Breast epithelium (tissue), 4 donors: Measurements from ENCODE around the gene NAA80. TPM values are rescaled to one million over a fixed set of nuclear protein-coding genes. Genes with fewer than 3 reads are reported as not detected.

Source experiments
- DNase-seq, 2 donors: peaks; one replicate each; pipeline ENCODE4 v3.0.0-alpha.2; 2019; ENCODE audit warnings: low spot score in 2 of 2
- H3K27ac ChIP-seq, 2 donors: fragments of 200-600 bp; sonication (generic) in 1 of 2; one replicate each; pipeline ENCODE4 v1.5.1; 2016 to 2019; ENCODE audit warnings: mild to moderate bottlenecking in 1 of 2
- H3K27me3 ChIP-seq, 2 donors: fragments of 200-600 bp; sonication (generic) in 1 of 2; one replicate each; pipeline versions ENCODE4 v1.5.1 to v1.6.0; 2017 to 2019; ENCODE audit warnings: control low read depth in 1 of 2, mild to moderate bottlenecking in 1 of 2
- H3K36me3 ChIP-seq: fragments of 200-600 bp; one replicate; pipeline ENCODE4 v1.5.1; 2019
- H3K4me1 ChIP-seq, 2 donors: fragments of 200-600 bp; sonication (generic); one replicate each; pipeline ENCODE4 v1.5.1; 2016 to 2019; ENCODE audit warnings: control low read depth in 1 of 2
- H3K4me3 ChIP-seq, 3 donors: fragments of 200-600 bp; sonication (generic); 1 replicate in 2 of 3; 2 replicates in 1 of 3; pipeline ENCODE4 v1.5.1; 2016 to 2019; ENCODE audit warnings: mild to moderate bottlenecking in 3 of 3, moderate library complexity in 2 of 3
- H3K9me3 ChIP-seq, 2 donors: fragments of 200-600 bp; sonication (generic) in 1 of 2; one replicate each; pipeline ENCODE4 v1.5.1; 2016 to 2019; ENCODE audit warnings: control low read depth in 1 of 2
- POLR2A ChIP-seq: fragments of 450-650 bp; IDR thresholded peaks from one replicate; pipeline ENCODE4 v1.6.1; 2016; ENCODE audit warnings: antibody characterized with exemption, mild to moderate bottlenecking, moderate library complexity
- POLR2AphosphoS5 ChIP-seq, 3 donors: sonication (generic); formaldehyde crosslinking; IDR thresholded peaks; one replicate each; pipeline ENCODE4 v1.6.1; 2017; ENCODE audit warnings: antibody characterized with exemption in 3 of 3
- intact Hi-C: fragments of 100-400 bp; cut with DNase I; formaldehyde crosslinking; loops from one replicate; pipeline ENCODE4 v1.15.1; 2023; ENCODE audit warnings: low total_unique reads
- total RNA-seq, 3 donors: library from RNA; depleted of rRNA; stranded (reverse); fragments of >200 nt; gene quantifications; one replicate each; pipeline ENCODE4 v1.1.0, GENCODE V29; 2016
- TF ChIP-seq, protein P1 (sequence below), 3 donors: fragments of 450-650 bp; IDR thresholded peaks; one replicate each; pipeline ENCODE4 v1.5.1; 2016 to 2017; ENCODE audit warnings: antibody characterized with exemption in 3 of 3, mild to moderate bottlenecking in 3 of 3, moderate library complexity in 3 of 3

NAA80 gene
- total RNA-seq, 3 donors from 2014 or later: 6.0 to 8.8 (median 8.5) TPM

GRCh38 chr3:50300681-50301254, 1.6 kb upstream of the NAA80 start:
- H3K4me1 ChIP-seq: peaks cover 5 to 11% of the 10 kb centered on the region in 2 donors
- TF ChIP-seq POLR2AphosphoS5 (IDR thresholded peaks at IDR 0.05): no peak
- TF ChIP-seq, protein P1, sequence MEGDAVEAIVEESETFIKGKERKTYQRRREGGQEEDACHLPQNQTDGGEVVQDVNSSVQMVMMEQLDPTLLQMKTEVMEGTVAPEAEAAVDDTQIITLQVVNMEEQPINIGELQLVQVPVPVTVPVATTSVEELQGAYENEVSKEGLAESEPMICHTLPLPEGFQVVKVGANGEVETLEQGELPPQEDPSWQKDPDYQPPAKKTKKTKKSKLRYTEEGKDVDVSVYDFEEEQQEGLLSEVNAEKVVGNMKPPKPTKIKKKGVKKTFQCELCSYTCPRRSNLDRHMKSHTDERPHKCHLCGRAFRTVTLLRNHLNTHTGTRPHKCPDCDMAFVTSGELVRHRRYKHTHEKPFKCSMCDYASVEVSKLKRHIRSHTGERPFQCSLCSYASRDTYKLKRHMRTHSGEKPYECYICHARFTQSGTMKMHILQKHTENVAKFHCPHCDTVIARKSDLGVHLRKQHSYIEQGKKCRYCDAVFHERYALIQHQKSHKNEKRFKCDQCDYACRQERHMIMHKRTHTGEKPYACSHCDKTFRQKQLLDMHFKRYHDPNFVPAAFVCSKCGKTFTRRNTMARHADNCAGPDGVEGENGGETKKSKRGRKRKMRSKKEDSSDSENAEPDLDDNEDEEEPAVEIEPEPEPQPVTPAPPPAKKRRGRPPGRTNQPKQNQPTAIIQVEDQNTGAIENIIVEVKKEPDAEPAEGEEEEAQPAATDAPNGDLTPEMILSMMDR (IDR thresholded peaks at IDR 0.05): no peak
- H3K36me3 ChIP-seq: no peaks in the 10 kb centered on the region
- no peak for DNase-seq
- H3K27ac ChIP-seq: peak overlapping the region; percentile 91 to 94
- intact Hi-C loops: no loop called here
- H3K9me3 ChIP-seq: no peaks in the 10 kb centered on the region
- peak overlapping the region in 1 of 3 donors; percentile 92 for H3K4me3 ChIP-seq
- H3K27me3 ChIP-seq: no peaks in the 10 kb centered on the region

DNA sequence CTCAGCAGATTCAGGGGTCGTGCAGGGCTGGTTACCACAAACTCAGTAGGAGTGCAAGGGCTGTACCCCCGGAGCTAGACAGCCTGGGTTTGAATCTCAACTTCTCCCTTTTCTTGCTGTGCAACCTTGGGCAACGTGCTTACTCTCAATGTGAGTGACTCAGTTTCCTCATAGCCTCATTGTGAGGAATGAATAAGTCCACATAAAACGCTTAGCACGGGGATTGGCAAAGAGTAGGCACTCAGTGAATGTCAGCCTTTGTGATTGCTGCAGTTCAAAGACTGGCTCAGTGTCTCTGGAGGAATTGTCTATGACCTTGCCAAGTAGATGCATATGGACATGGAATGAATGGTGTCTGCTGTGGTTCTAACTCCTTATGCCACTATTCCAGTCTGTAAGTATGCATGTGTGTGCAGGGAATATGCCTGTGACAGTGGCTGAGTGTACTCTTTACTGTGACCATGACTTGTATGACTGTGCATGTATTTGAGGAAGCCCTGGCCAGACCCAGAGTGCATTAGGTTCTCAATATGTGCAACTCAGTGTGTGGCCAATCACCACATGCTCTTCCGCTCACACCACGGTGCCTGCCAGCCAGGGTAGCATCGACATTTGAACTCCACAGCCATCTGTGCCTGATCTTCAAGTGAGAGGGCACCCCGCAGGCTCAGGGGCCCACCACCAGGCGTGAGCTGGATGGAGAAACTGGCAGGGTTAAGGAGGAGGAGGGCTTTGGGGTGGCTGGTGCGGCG, 900 bp upstream of the NAA80 start:
- no peaks in the 10 kb centered on the region for H3K27me3 ChIP-seq
- H3K27ac ChIP-seq: peak overlapping the region; percentile 91 to 94
- TF ChIP-seq POLR2AphosphoS5 (IDR thresholded peaks at IDR 0.05) (no peak), POLR2A (no peak)
- TF ChIP-seq, protein P1 (IDR thresholded peaks at IDR 0.05): no peak
- H3K4me1 ChIP-seq: peaks cover 5 to 11% of the 10 kb centered on the region in 2 donors
- H3K36me3 ChIP-seq: no peaks in the 10 kb centered on the region
- H3K4me3 ChIP-seq: peak overlapping the region; percentile 34 to 92 (median 62)
- no peak for DNase-seq
- intact Hi-C loops: loop anchor here (5.0 kb wide), 2 partner anchors 868 to 1037 kb away; no protein-coding TSS in a partner anchor
- H3K9me3 ChIP-seq: no peaks in the 10 kb centered on the region

DNA sequence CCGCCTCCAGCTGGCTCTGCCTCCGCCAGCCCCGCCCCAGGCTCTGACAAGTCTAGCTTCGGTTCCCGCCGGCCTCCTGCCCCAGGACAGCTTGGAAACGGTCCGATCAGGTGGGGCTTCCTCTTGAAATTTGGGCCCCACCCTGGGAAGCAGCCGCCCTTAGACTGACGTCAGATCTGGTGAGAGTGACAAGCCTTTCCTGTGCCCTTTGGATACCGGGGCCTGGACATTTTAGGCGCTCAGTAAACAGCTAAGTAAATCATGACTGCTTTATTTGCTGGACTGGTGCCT, 378 bp upstream of the NAA80 start:
- Histone ChIP-seq H3K36me3 (no peaks in the 10 kb centered on the region), H3K27me3 (no peaks in the 10 kb centered on the region), H3K4me3 (peak overlapping the region; percentile 34 to 92 (median 62)), H3K27ac (peak overlapping the region; percentile 91 to 94), H3K4me1 (peaks cover 5 to 11% of the 10 kb centered on the region in 2 donors), H3K9me3 (no peaks in the 10 kb centered on the region)
- no peak for DNase-seq
- TF ChIP-seq POLR2AphosphoS5 (IDR thresholded peaks at IDR 0.05) (peak in 2 of 3 donors; percentile 20 to 29), POLR2A (no peak)
- intact Hi-C loops: loop anchor here (5.0 kb wide), 2 partner anchors 867 to 1038 kb away; no protein-coding TSS in a partner anchor

DNA sequence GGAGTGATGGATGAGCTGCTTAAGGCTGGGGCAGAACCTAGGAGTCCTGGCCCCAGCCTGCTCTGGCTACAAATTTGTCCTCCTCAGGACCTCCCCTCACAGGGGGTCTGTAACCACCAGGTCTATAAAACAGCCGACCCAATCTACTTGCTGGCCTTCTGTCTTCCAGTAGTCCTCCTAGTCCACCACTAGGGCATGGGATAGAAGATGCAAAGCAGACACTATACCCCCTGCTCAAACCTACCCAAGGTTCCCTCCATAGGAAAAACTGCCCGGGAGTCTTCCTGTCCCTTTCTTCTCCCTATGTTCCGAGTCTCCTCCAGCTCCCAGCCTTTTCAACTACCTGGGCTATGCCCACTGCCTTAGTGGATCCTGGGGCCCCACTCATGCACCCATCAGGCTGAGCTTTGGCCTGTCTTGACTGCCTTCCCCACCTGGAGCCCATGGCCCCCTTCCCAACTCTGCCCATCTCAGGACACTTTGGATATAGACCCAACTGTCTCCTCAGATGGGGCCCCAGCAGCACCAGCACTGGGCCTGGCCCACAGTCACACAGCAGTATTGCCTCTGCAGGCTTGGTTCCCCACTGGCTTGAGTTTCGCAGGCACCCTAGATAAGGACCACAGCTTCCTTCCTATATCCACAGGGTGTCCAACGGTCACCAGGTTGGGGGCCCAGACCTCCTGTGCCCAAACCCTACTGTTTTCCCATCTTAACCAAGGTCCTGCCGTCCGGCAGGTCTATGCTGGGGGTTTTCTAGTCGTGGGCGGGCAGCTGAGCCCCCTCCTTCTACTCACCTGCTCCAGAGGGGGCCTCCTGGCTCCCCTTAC, 1.1 kb downstream of the NAA80 start:
- H3K27ac ChIP-seq: peak overlapping the region; percentile 91 to 94
- no peak for TF ChIP-seq POLR2AphosphoS5 (IDR thresholded peaks at IDR 0.05)
- TF ChIP-seq, protein P1 (IDR thresholded peaks at IDR 0.05): peak in 1 of 3 donors; percentile 11
- peaks cover 5 to 11% of the 10 kb centered on the region in 2 donors for H3K4me1 ChIP-seq
- DNase-seq: no peak
- intact Hi-C loops: loop anchor here (5.0 kb wide), 2 partner anchors 866 to 1039 kb away; no protein-coding TSS in a partner anchor
- H3K9me3 ChIP-seq: no peaks in the 10 kb centered on the region
- no peaks in the 10 kb centered on the region for H3K27me3 ChIP-seq
- H3K4me3 ChIP-seq: peak overlapping the region; percentile 62 to 92 (median 70)
- no peaks in the 10 kb centered on the region for H3K36me3 ChIP-seq

GRCh38 chr3:50297384-50297775, 1.8 kb downstream of the NAA80 start:
- Histone ChIP-seq H3K9me3 (no peaks in the 10 kb centered on the region), H3K36me3 (no peaks in the 10 kb centered on the region), H3K4me1 (peaks cover 9 to 11% of the 10 kb centered on the region in 2 donors), H3K27ac (no peak overlapping the region), H3K4me3 (no peak overlapping the region), H3K27me3 (no peaks in the 10 kb centered on the region)
- TF ChIP-seq POLR2A (no peak), POLR2AphosphoS5 (IDR thresholded peaks at IDR 0.05) (no peak)
- TF ChIP-seq, protein P1 (IDR thresholded peaks at IDR 0.05): no peak
- intact Hi-C loops: loop anchor here (5.0 kb wide), 2 partner anchors 865 to 1040 kb away; no protein-coding TSS in a partner anchor
- no peak for DNase-seq
